Activated T-cell treated with anti-CD3 and anti-CD28 coated beads, Interleukin-2, amount 50 U/mL, for 48 hours (primary cell): ENCODE data around the gene C20orf141.

Experiments used
- DNase-seq, 2 experiments: peaks; one replicate each; pipeline ENCODE4 v3.0.0-alpha.2; 2020

C20orf141 gene

DNA sequence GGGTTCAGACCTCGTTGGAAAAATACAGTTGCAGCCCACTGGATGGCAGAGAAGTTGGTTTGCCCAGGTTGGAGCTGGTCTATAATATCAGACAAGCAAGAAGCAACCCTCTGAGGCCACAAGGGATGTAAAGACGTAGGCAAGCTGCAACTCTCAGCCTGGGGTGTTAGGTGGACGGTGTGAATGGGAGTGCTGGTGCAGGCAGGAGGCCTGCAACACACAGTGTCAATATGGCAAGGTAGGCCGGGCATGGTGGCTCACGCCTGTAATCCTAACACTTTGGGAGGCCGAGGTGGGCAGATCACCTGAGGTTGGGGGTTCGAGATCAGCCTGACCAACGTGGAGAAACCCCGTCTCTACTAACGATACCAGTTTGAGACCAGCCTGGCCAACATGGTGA lies 36.3 kb downstream of the C20orf141 start:
- no peak for DNase-seq

DNA sequence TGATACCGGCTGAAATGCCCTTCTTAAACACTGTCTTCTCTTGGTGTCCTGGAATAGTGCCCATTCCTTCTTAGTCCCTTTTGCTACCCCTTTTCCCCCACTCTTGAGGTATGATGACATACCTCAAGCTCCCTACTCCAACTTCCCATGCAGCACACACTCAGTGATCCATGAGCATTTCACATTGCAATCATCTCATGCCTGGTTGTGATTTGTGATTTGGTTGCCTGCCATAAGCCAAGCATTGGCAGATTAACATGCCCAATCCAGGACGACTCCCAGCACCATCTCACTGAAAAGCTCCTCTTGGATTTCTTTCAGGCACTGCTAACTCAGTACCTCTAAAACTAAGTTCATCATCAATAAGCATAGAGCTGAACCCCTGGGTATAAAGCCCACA lies 43.8 kb downstream of the C20orf141 start:
- no peak for DNase-seq

DNA sequence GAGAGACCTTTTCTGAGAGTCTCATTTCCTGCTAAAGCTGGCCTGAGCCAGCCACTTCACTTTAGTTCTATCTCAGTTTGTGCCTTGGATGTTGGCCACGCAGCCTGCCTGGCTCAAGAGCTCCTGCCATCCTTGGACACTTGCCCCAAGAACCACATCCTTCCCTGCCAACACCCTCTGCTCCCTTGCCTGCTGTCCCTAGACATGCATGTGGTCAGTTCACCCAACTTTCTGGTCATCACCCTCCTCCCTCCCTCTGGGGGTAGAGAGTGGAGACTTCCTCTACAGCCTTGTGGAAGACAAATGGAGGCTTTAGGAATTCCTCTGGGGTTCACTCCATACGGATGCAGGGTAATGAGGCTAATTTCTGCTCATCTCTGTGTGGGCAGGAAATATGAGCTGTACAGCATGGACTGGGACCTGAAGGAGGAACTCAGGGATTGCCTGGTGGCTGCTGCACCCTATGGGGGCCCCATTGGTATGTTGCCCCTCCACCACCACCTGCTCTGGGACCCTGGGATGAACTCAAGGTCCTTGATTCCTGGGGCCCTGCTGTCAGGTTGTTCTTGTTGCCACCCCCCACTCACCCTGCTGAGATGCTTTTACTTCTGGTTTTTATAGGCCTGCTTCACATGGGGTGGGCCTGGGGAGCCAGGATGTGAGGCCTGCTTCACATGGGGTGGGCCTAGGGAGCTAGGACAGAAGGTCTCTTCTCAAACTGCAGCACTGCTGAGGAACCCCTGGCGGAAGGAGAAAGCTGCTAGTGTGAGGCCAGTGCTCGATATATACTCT lies 44.7 kb downstream of the C20orf141 start:
- DNase-seq: no peak

DNA sequence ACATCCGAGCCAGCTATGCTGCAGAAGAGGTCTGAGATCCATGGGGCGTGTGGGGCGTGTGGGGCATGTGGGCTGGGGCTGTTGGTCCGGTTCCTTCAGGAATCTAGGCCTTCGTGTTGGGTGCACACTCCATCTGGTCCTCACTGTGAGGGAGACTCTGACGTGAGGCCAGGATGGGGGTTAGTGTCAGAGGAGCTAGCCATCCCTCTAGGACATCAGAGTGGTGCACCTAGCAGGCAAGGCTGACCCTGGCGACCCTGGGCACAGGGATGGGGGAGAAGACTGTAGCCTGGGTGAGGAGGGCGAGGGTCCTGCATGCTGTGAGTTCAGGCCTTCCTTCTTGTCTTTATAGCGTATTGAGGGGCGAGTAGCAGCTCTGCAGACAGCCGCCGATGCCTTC lies 49.8 kb downstream of the C20orf141 start:
- no peak for DNase-seq

DNA sequence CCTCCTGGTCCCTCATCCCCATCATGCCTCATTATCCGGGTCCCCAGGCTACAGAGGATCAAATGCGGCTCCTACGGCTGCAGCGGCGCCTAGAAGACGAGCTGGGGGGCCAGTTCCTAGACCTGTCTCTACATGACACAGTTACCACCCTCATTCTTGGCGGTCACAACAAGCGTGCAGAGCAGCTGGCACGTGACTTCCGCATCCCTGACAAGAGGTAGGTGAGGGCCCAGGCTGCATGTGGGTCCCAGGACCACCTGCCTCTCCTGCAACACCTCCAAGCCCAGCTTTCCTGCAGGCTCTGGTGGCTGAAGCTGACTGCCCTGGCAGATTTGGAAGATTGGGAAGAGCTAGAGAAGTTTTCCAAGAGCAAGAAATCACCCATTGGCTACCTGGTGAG lies 50.3 kb downstream of the C20orf141 start:
- no peak for DNase-seq
